22Rv1 (cell line): ENCODE results near the gene OTX2.

Source experiments
- H3K27ac ChIP-seq: fragments of 450-650 bp; 2 replicates; pipeline ENCODE4 v1.5.1; 2017
- CTCF ChIP-seq: fragments of 450-650 bp; IDR thresholded peaks from 2 replicates; pipeline ENCODE4 v1.5.1; 2017; ENCODE audit warnings: mild to moderate bottlenecking
- ZFX ChIP-seq: fragments of 450-650 bp; IDR thresholded peaks from 2 replicates; pipeline ENCODE4 v1.6.1; 2017; ENCODE audit warnings: antibody characterized with exemption, borderline replicate concordance

The OTX2 gene

DNA sequence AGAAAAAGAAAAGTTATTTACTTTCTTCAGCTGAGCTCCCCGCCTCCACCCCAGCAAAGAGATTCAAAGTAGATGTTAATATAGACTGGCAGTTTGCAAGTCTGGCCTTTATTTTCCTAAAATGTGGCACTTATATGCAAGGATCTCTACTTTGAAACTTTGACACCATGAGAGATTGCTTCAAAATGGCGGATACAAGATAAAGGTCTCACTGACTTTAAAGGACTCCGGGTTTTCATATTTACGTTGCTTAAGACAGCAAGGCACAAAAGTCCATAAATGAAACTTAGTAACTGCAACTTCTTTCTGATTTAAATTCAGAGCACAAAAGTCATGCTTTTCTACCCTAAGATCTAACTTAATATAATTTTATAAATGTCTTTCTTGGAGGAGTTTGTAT is 3.5 kb downstream of the OTX2 start:
- no peak overlapping the region for H3K27ac ChIP-seq
- no peak for TF ChIP-seq ZFX
- no peak for TF ChIP-seq CTCF

GRCh38 chr14:56805992-56806727 is 4.1 kb downstream of the OTX2 start:
- TF ChIP-seq CTCF: no peak
- no peak for TF ChIP-seq ZFX
- H3K27ac ChIP-seq: no peak overlapping the region

GRCh38 chr14:56805201-56805991 is 4.9 kb downstream of the OTX2 start:
- no peak overlapping the region for H3K27ac ChIP-seq
- TF ChIP-seq ZFX (no peak), CTCF (no peak)

- no peak overlapping the region for H3K27ac ChIP-seq
- TF ChIP-seq CTCF (no peak), ZFX (no peak)
Measured at GRCh38 chr14:56803816-56804535, 6.3 kb downstream of the OTX2 start.

DNA sequence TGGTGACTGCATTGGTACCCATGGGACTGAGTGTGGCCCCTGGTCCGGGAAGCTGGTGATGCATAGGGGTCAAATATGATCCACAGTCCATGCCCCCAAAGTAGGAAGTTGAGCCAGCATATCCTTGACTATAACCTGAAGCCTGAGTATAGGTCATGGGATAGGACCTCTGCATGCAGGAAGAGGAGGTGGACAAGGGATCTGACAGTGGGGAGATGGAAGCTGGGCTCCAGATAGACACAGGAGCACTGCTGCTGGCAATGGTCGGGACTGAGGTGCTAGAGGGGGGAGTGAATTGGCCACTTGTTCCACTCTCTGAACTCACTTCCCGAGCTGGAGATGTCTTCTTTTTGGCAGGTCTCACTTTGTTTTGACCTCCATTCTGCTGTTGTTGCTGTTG is 8.4 kb downstream of the OTX2 start:
- TF ChIP-seq CTCF (no peak), ZFX (no peak)
- no peak overlapping the region for H3K27ac ChIP-seq

DNA sequence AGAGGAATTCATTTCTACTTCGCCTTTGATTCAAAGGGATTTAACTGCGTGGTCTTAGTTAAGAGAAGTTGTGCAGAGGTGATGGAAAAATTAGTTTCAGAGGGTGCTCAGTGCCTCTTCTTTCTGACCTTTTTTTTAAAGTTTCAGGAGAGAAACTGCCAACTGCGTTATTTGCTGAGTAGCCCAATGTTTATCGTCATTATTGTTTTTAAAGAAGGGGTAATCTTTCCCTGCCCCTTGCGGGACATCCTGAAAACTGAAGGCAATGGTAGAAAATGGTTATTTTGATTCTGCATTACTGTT is 11.0 kb downstream of the OTX2 start:
- H3K27ac ChIP-seq: no peak overlapping the region
- TF ChIP-seq CTCF (no peak), ZFX (no peak)
